Measurements from ENCODE around the gene UNKL.

DNA sequence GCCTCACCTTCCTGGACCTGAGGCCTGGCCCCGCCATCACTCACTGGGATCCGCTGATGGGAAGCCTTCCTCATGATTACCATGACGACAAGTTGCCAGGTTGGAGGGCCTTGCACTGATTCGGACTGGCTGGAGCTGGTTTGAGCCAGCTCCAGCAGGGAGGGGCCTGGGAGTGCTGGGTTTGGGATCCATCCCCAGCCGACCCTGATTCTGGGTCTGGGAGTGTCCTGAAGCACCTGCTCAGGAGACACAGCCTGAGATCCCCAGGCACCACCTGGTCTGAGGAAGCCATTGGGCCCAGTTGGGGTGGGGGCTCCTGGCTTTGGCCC, 86.9 kb downstream of the UNKL start:
- TF ChIP-seq, protein P1, sequence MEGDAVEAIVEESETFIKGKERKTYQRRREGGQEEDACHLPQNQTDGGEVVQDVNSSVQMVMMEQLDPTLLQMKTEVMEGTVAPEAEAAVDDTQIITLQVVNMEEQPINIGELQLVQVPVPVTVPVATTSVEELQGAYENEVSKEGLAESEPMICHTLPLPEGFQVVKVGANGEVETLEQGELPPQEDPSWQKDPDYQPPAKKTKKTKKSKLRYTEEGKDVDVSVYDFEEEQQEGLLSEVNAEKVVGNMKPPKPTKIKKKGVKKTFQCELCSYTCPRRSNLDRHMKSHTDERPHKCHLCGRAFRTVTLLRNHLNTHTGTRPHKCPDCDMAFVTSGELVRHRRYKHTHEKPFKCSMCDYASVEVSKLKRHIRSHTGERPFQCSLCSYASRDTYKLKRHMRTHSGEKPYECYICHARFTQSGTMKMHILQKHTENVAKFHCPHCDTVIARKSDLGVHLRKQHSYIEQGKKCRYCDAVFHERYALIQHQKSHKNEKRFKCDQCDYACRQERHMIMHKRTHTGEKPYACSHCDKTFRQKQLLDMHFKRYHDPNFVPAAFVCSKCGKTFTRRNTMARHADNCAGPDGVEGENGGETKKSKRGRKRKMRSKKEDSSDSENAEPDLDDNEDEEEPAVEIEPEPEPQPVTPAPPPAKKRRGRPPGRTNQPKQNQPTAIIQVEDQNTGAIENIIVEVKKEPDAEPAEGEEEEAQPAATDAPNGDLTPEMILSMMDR (IDR thresholded peaks at IDR 0.05) = no peak
- TF ChIP-seq POLR2A (IDR thresholded peaks at IDR 0.05) (no peak), EP300 (IDR thresholded peaks at IDR 0.05) (no peak), POLR2AphosphoS5 (IDR thresholded peaks at IDR 0.05) (no peak)
